Activated CD8-positive, alpha-beta T cell treated with anti-CD3 and anti-CD28 coated beads for 36 hours (primary cell): ENCODE measurements around the gene GRID1. TPM values are rescaled to one million over a fixed set of nuclear protein-coding genes. Genes with fewer than 3 reads are reported as not detected.

Experiments
- ATAC-seq: fragments of 200-7000 bp; cut with Tn5 transposase; one replicate; pipeline ENCODE4 v1.10.0; 2021; ENCODE audit warnings: mild to moderate bottlenecking, moderate library complexity
- CTCF ChIA-PET: fragments of 350-600 bp; sonication (Branson Sonifier 250); formaldehyde crosslinking; loops from one replicate; lab custom pipeline; 2021; ENCODE audit warnings: antibody characterized with exemption; lab: Charles Lee
- POLR2A ChIA-PET: fragments of 350-600 bp; sonication (Branson Sonifier 250); formaldehyde crosslinking; loops from one replicate; lab custom pipeline; 2021; ENCODE audit warnings: antibody characterized with exemption; lab: Charles Lee
- DNase-seq: peaks from one replicate; pipeline ENCODE4 v3.0.0-alpha.2; 2020
- H3K27ac Mint-ChIP-seq: one replicate; pipeline ENCODE4 v1.8.0; 2021; ENCODE audit warnings: mild to moderate bottlenecking, mixed read lengths
- H3K27me3 Mint-ChIP-seq: one replicate; pipeline ENCODE4 v1.8.0; 2021; ENCODE audit warnings: mixed read lengths
- H3K36me3 Mint-ChIP-seq: one replicate; pipeline ENCODE4 v1.8.0; 2021; ENCODE audit warnings: low read depth, mixed read lengths
- H3K4me1 Mint-ChIP-seq: one replicate; pipeline ENCODE4 v1.8.0; 2021; ENCODE audit warnings: low read depth, mixed read lengths
- H3K4me3 Mint-ChIP-seq: one replicate; pipeline ENCODE4 v1.8.0; 2021; ENCODE audit warnings: mild to moderate bottlenecking, moderate library complexity, mixed read lengths
- H3K9me3 Mint-ChIP-seq: one replicate; pipeline ENCODE4 v1.8.0; 2021; ENCODE audit warnings: mixed read lengths
- CTCF ChIP-seq: fragments of 200-600 bp; IDR thresholded peaks from one replicate; pipeline ENCODE4 v1.8.0; 2022; ENCODE audit warnings: antibody characterized with exemption, mild to moderate bottlenecking
- intact Hi-C: fragments of 100-400 bp; cut with micrococcal nuclease; formaldehyde crosslinking; loops from one replicate; pipeline ENCODE4 v1.10.0; 2022
- total RNA-seq, 2 experiments: library from RNA; stranded (reverse); gene quantifications; one replicate each; pipeline ENCODE4 v1.2.3, GENCODE V29; 2021

GRID1 gene
- total RNA-seq, 2 experiments from 2014 or later = not detected

- intact Hi-C loops = no loop called here
- ChIA-PET CTCF (interaction anchor here (1.2 kb wide), 1 partner anchor 11 kb away, joined by 3 read pairs; no protein-coding TSS in a partner anchor), POLR2A (no interaction called here)
- no peak for TF ChIP-seq CTCF
- Mint-ChIP-seq H3K4me3 (no peak overlapping the region), H3K9me3 (no peaks in the 10 kb centered on the region), H3K27ac (no peak overlapping the region), H3K4me1 (no peaks in the 10 kb centered on the region), H3K27me3 (peaks cover 10% of the 10 kb centered on the region), H3K36me3 (no peaks in the 10 kb centered on the region)
- DNase-seq = no peak
- no peak for ATAC-seq
These were observed 503.1 kb downstream of the GRID1 start for GRCh38 chr10:85863301-85864172.

DNA sequence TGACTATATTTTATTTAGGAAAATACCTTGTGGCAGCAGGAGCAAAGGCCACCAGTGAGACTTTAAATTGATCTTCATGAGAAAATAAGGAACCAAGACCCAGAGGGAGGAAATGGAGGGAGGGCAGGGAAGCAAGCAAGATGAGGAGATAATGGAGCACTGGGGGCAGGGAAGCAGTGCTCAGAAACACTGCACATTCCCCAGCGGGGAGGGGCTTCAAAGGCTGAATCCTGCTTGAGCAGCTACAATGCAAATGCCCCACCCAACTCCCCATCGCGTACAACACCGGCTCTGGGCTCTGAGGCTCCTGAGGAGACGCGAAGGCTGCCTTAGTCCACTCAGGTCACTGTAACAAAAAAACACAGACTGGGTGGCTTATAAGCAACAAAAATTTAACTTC is 503.8 kb downstream of the GRID1 start:
- Mint-ChIP-seq H3K27ac (no peak overlapping the region), H3K36me3 (no peaks in the 10 kb centered on the region), H3K4me3 (no peak overlapping the region), H3K27me3 (peaks cover 10% of the 10 kb centered on the region), H3K9me3 (no peaks in the 10 kb centered on the region), H3K4me1 (no peaks in the 10 kb centered on the region)
- ChIA-PET CTCF (interaction anchor here (1.2 kb wide), 1 partner anchor 12 kb away, joined by 3 read pairs; no protein-coding TSS in a partner anchor), POLR2A (no interaction called here)
- ATAC-seq (no peak), DNase-seq (no peak)
- intact Hi-C loops = no loop called here
- no peak for TF ChIP-seq CTCF

DNA sequence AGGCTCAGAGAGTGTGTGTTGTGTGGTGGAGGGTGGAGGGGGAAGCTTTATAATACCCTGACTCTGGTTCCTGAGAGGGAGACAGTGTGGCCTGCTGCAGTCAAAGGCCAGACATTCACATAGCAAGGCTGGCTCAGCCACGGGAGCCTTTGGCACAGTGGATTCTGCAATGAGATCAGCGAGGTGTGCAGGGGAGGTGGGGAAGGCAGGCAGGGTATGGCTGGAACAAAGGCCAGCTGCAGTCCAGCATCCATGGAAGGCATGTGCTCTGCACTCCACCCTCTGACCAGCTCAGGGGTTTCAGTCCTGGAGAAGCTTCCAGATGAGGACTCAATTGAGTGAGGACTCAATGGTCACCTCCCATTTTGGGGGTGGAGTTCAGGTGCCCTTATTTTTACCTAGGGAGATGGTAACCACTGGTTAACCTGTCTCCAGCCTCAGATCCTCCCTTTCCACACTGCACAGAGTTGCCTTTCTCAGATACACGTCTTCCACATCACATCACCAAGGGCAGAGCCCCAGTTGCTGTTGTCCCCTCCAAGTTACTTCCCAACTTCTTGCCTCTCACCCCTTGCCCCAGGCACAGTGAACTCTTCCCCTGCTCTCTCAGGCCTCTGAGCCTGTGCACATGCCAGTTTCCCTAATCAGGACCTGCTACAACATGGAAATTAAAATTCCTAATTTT is 504.9 kb downstream of the GRID1 start:
- POLR2A ChIA-PET = no interaction called here
- H3K4me1 Mint-ChIP-seq = no peaks in the 10 kb centered on the region
- CTCF ChIA-PET = no interaction called here
- no peak for ATAC-seq
- no peaks in the 10 kb centered on the region for H3K36me3 Mint-ChIP-seq
- DNase-seq = no peak
- H3K4me3 Mint-ChIP-seq = no peak overlapping the region
- H3K27ac Mint-ChIP-seq = no peak overlapping the region
- H3K9me3 Mint-ChIP-seq = no peaks in the 10 kb centered on the region
- intact Hi-C loops = no loop called here
- H3K27me3 Mint-ChIP-seq = peaks cover 10% of the 10 kb centered on the region
- TF ChIP-seq CTCF = no peak

GRCh38 chr10:85859859-85860258 is 506.7 kb downstream of the GRID1 start:
- DNase-seq (no peak), ATAC-seq (no peak)
- POLR2A ChIA-PET = no interaction called here
- no peaks in the 10 kb centered on the region for H3K4me1 Mint-ChIP-seq
- CTCF ChIA-PET = no interaction called here
- no peak overlapping the region for H3K4me3 Mint-ChIP-seq
- TF ChIP-seq CTCF = no peak
- H3K27me3 Mint-ChIP-seq = peaks cover 10% of the 10 kb centered on the region
- no peak overlapping the region for H3K27ac Mint-ChIP-seq
- no peaks in the 10 kb centered on the region for H3K36me3 Mint-ChIP-seq
- no peaks in the 10 kb centered on the region for H3K9me3 Mint-ChIP-seq
- intact Hi-C loops = no loop called here
